ENCODE data around the gene PKD2. TPM values are rescaled to one million over a fixed set of nuclear protein-coding genes. Genes with fewer than 3 reads are reported as not detected.

Gene PKD2
- total RNA-seq, 1 donor, result 106 TPM

DNA sequence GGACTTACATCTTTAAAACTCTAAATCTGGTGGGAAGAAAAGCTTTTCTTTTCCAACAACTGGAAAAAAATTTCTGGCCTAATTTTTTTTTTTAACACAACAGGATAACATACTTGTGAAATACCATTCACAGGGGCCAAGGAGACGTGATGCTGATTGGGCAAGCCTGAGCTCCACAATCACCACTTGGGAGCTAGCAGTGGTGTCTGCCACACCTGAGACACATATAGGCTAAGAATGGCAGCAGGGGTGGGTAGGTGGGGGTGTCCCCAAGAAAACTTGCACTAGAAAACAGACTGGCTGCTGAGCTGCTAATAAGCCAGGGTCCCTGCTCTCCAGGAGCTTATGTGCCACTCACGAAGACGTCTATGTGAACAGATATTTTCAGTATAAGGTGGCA, 5.6 kb upstream of the PKD2 start:
- Histone ChIP-seq H3K27me3 (ENCODE audit: insufficient read depth, low read length) (no peaks in the 10 kb centered on the region), H3K27ac (ENCODE audit: low read depth, low read length) (no peak overlapping the region), H4K20me1 (ENCODE audit: insufficient read depth, low read length) (no peaks in the 10 kb centered on the region), H3K4me1 (ENCODE audit: insufficient read depth, low read length) (peaks cover 20% of the 10 kb centered on the region), H3K9me3 (ENCODE audit: low read depth, low read length) (no peaks in the 10 kb centered on the region), H3K79me2 (ENCODE audit: insufficient read depth, low read length) (no peaks in the 10 kb centered on the region), H3K4me2 (ENCODE audit: insufficient read depth, low read length) (no peak overlapping the region), H3K4me3 (ENCODE audit: insufficient read depth, low read length) (no peak overlapping the region), H2AFZ (ENCODE audit: low read length) (no peak overlapping the region), H3K36me3 (ENCODE audit: insufficient read depth, low read length) (no peaks in the 10 kb centered on the region)
- TF ChIP-seq, protein P1, sequence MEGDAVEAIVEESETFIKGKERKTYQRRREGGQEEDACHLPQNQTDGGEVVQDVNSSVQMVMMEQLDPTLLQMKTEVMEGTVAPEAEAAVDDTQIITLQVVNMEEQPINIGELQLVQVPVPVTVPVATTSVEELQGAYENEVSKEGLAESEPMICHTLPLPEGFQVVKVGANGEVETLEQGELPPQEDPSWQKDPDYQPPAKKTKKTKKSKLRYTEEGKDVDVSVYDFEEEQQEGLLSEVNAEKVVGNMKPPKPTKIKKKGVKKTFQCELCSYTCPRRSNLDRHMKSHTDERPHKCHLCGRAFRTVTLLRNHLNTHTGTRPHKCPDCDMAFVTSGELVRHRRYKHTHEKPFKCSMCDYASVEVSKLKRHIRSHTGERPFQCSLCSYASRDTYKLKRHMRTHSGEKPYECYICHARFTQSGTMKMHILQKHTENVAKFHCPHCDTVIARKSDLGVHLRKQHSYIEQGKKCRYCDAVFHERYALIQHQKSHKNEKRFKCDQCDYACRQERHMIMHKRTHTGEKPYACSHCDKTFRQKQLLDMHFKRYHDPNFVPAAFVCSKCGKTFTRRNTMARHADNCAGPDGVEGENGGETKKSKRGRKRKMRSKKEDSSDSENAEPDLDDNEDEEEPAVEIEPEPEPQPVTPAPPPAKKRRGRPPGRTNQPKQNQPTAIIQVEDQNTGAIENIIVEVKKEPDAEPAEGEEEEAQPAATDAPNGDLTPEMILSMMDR (IDR thresholded peaks at IDR 0.05; ENCODE audit: extremely low read depth, low read depth, low read length), result no peak
- DNase-seq (ENCODE audit: insufficient read length, low spot score, missing footprints), result no peak

DNA sequence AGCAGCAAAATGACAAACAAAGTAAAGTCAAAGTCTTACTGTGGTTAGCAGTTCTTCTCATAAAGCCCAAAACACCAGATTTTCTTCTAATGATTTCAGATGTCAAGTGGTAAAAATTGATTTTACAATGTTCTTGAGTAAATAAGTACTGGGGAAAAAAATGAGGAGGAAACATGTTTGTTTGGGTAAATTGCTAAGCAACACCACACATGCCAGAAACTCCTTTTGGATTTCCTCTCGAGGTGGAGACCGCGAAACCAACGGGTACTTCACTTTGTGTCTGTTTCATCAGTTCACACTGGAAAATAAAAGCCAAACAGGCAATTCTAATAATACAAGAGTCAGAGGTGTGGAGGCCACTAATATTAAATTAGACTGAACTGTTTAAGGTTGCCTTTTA, 4.6 kb upstream of the PKD2 start:
- H3K9me3 ChIP-seq (ENCODE audit: low read depth, low read length), result no peaks in the 10 kb centered on the region

GRCh38 chr4:88003261-88003660, 4.2 kb upstream of the PKD2 start:
- no peaks in the 10 kb centered on the region for H3K36me3 ChIP-seq (ENCODE audit: insufficient read depth, low read length)
- no peaks in the 10 kb centered on the region for H3K27me3 ChIP-seq (ENCODE audit: insufficient read depth, low read length)
- H4K20me1 ChIP-seq (ENCODE audit: insufficient read depth, low read length), result no peaks in the 10 kb centered on the region
- DNase-seq (ENCODE audit: insufficient read length, low spot score, missing footprints), result no peak
- H2AFZ ChIP-seq (ENCODE audit: low read length), result peak overlapping the region; percentile 23
- H3K4me3 ChIP-seq (ENCODE audit: insufficient read depth, low read length), result no peak overlapping the region
- TF ChIP-seq, protein P1 (IDR thresholded peaks at IDR 0.05; ENCODE audit: extremely low read depth, low read depth, low read length), result no peak
- no peaks in the 10 kb centered on the region for H3K9me3 ChIP-seq (ENCODE audit: low read depth, low read length)
- H3K27ac ChIP-seq (ENCODE audit: low read depth, low read length), result no peak overlapping the region
- peaks cover 20% of the 10 kb centered on the region for H3K4me1 ChIP-seq (ENCODE audit: insufficient read depth, low read length)
- peaks cover 2% of the 10 kb centered on the region for H3K79me2 ChIP-seq (ENCODE audit: insufficient read depth, low read length)
- no peak overlapping the region for H3K4me2 ChIP-seq (ENCODE audit: insufficient read depth, low read length)

More for the DNA sequence above, 4.6 kb upstream of the PKD2 start:
- H2AFZ ChIP-seq (ENCODE audit: low read length), result peak overlapping the region; percentile 23
- H3K36me3 ChIP-seq (ENCODE audit: insufficient read depth, low read length), result no peaks in the 10 kb centered on the region
- DNase-seq (ENCODE audit: insufficient read length, low spot score, missing footprints), result no peak
- no peaks in the 10 kb centered on the region for H3K27me3 ChIP-seq (ENCODE audit: insufficient read depth, low read length)
- H3K4me2 ChIP-seq (ENCODE audit: insufficient read depth, low read length), result no peak overlapping the region
- peaks cover 20% of the 10 kb centered on the region for H3K4me1 ChIP-seq (ENCODE audit: insufficient read depth, low read length)
- no peaks in the 10 kb centered on the region for H3K79me2 ChIP-seq (ENCODE audit: insufficient read depth, low read length)
- H3K4me3 ChIP-seq (ENCODE audit: insufficient read depth, low read length), result no peak overlapping the region
- TF ChIP-seq, protein P1 (IDR thresholded peaks at IDR 0.05; ENCODE audit: extremely low read depth, low read depth, low read length), result no peak
- H4K20me1 ChIP-seq (ENCODE audit: insufficient read depth, low read length), result no peaks in the 10 kb centered on the region
- H3K27ac ChIP-seq (ENCODE audit: low read depth, low read length), result no peak overlapping the region

- peak; percentile 84 for DNase-seq (ENCODE audit: insufficient read length, low spot score, missing footprints)
- H3K9me3 ChIP-seq (ENCODE audit: low read depth, low read length), result no peaks in the 10 kb centered on the region
- peaks cover 30% of the 10 kb centered on the region for H3K4me1 ChIP-seq (ENCODE audit: insufficient read depth, low read length)
- TF ChIP-seq, protein P1 (IDR thresholded peaks at IDR 0.05; ENCODE audit: extremely low read depth, low read depth, low read length), result no peak
- H3K79me2 ChIP-seq (ENCODE audit: insufficient read depth, low read length), result peaks cover 20% of the 10 kb centered on the region
- H4K20me1 ChIP-seq (ENCODE audit: insufficient read depth, low read length), result peaks cover 2% of the 10 kb centered on the region
- peak overlapping the region; percentile 57 for H3K4me2 ChIP-seq (ENCODE audit: insufficient read depth, low read length)
- H2AFZ ChIP-seq (ENCODE audit: low read length), result no peak overlapping the region
- no peaks in the 10 kb centered on the region for H3K27me3 ChIP-seq (ENCODE audit: insufficient read depth, low read length)
- peak overlapping the region; percentile 45 for H3K27ac ChIP-seq (ENCODE audit: low read depth, low read length)
- no peaks in the 10 kb centered on the region for H3K36me3 ChIP-seq (ENCODE audit: insufficient read depth, low read length)
- H3K4me3 ChIP-seq (ENCODE audit: insufficient read depth, low read length), result no peak overlapping the region
Observed at GRCh38 chr4:88005076-88005475, 2.4 kb upstream of the PKD2 start.

Data from osteoblast (primary cell).